Mesothelial cell of epicardium (in vitro differentiated cells): ENCODE data around the gene ECE1. TPM values are rescaled to one million over a fixed set of nuclear protein-coding genes. Genes with fewer than 3 reads are reported as not detected.

ENCODE experiments used
- DNase-seq, 2 experiments: peaks; one replicate each; pipeline ENCODE4 v3.0.0; 2021; ENCODE audit warnings: low spot score in 2 of 2; ENCODE audit not compliant: unreplicated experiment in 2 of 2
- H3K27ac Mint-ChIP-seq: 2 replicates; pipeline ENCODE4 v1.8.0; 2021; ENCODE audit warnings: mixed read lengths
- H3K27me3 Mint-ChIP-seq: 2 replicates; pipeline ENCODE4 v1.8.0; 2021; ENCODE audit warnings: low read depth, mixed read lengths
- H3K36me3 Mint-ChIP-seq: 2 replicates; pipeline ENCODE4 v1.8.0; 2021; ENCODE audit warnings: mixed read lengths
- H3K4me1 Mint-ChIP-seq: 2 replicates; pipeline ENCODE4 v1.8.0; 2021; ENCODE audit warnings: mixed read lengths
- H3K4me3 Mint-ChIP-seq: 2 replicates; pipeline ENCODE4 v1.8.0; 2021; ENCODE audit warnings: mild to moderate bottlenecking, moderate library complexity, mixed read lengths
- H3K9me3 Mint-ChIP-seq: 2 replicates; pipeline ENCODE4 v1.8.0; 2021; ENCODE audit warnings: mixed read lengths
- total RNA-seq: library from RNA; stranded (reverse); gene quantifications from 3 replicates; pipeline ENCODE4 v1.2.1, GENCODE V29; 2021
- TF ChIP-seq, protein P1 (sequence below): fragments of 200-600 bp; sonication (generic); IDR thresholded peaks from one replicate; pipeline ENCODE4 v1.5.0; 2021; ENCODE audit warnings: antibody characterized with exemption; ENCODE audit not compliant: unreplicated experiment

Gene ECE1
- total RNA-seq, 1 donor from 2014 or later, result 41.1 TPM

DNA sequence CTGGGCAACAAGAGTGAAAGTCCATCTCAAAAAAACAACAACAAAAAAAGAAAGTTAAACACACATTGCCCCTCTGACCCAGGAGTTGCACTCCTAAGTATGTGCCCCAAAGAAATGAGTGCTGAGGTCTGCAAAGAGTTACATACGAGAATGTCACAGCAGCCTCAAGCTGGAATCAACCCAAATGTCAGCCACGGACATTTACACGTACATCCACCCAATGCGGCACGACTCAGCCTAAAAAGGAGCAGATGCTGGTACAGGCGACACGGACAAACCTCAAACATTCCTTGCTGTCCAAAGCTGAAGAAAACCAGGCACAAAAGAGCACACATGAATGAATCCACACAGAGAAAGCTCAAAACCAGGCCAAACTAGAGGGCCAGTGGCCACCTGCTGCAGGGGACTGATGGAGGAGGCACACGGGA is 46.8 kb upstream of the ECE1 start:
- H3K4me1 Mint-ChIP-seq, result peaks cover 55% of the 10 kb centered on the region
- H3K27ac Mint-ChIP-seq, result peak overlapping the region; percentile 27

DNA sequence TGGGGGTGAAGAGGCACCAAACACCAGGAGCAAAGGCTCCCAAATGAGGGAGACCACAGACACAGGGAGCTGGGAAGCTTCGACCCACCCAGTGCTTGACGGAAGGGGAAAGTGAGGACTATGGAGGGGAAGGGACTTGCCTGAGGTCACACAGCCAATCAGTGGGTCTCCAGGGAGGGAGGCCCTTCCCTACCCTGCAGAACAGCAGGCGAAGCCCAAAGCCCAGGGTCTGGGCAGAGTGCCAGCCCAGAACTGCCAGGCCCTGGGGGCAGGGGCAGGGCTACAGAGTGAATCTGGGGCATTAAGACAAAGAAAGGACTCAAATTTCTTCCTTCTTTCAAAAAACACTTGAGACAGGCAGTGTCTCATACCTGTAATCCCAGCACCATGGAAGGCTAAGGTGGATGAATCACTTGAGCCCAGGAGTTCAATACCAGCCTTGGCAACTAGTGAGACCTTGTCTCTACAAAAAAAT is 45.5 kb upstream of the ECE1 start:
- H3K4me1 Mint-ChIP-seq, result peaks cover 55% of the 10 kb centered on the region
- TF ChIP-seq, protein P1, sequence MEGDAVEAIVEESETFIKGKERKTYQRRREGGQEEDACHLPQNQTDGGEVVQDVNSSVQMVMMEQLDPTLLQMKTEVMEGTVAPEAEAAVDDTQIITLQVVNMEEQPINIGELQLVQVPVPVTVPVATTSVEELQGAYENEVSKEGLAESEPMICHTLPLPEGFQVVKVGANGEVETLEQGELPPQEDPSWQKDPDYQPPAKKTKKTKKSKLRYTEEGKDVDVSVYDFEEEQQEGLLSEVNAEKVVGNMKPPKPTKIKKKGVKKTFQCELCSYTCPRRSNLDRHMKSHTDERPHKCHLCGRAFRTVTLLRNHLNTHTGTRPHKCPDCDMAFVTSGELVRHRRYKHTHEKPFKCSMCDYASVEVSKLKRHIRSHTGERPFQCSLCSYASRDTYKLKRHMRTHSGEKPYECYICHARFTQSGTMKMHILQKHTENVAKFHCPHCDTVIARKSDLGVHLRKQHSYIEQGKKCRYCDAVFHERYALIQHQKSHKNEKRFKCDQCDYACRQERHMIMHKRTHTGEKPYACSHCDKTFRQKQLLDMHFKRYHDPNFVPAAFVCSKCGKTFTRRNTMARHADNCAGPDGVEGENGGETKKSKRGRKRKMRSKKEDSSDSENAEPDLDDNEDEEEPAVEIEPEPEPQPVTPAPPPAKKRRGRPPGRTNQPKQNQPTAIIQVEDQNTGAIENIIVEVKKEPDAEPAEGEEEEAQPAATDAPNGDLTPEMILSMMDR, result no peak
- no peaks in the 10 kb centered on the region for H3K27me3 Mint-ChIP-seq
- H3K36me3 Mint-ChIP-seq, result no peaks in the 10 kb centered on the region
- no peak for DNase-seq
- no peak overlapping the region for H3K4me3 Mint-ChIP-seq
- no peaks in the 10 kb centered on the region for H3K9me3 Mint-ChIP-seq
- H3K27ac Mint-ChIP-seq, result no peak overlapping the region

More for the DNA sequence above, 46.8 kb upstream of the ECE1 start:
- TF ChIP-seq, protein P1, result no peak
- H3K27me3 Mint-ChIP-seq, result no peaks in the 10 kb centered on the region
- no peak for DNase-seq
- no peaks in the 10 kb centered on the region for H3K36me3 Mint-ChIP-seq
- no peaks in the 10 kb centered on the region for H3K9me3 Mint-ChIP-seq
- no peak overlapping the region for H3K4me3 Mint-ChIP-seq

DNA sequence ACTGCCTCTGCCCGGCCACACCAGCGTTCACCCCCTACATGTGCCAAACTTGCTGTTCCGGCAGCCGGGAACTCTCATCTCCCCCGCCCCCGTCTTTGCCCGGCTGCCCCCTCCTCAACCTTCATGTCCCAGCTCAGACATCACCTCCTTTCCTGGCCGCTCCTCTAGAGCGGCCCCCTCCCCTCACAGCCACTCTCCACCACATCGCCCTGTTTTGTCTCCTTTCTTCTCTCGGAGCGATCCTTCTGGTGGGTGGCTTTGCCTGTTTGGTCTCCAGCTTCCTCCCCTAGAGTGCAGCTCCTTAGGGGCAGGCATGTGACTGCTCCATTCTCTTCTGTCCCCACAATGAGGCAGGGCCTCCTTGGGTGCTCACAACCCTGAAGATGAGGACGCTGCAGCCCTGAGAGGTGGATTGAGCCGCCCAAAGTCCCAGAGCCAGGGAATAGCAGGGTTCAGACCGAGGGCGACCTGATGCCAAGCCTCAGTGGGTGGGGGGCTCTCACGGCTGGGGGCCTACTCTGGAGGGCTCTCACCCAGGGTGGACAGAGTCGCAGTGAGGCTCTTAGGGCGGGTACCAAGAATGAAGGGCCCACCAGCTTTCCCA is 44.9 kb upstream of the ECE1 start:
- Mint-ChIP-seq H3K27ac (peak overlapping the region; percentile 85), H3K9me3 (no peaks in the 10 kb centered on the region), H3K36me3 (no peaks in the 10 kb centered on the region), H3K27me3 (no peaks in the 10 kb centered on the region), H3K4me1 (peaks cover 57% of the 10 kb centered on the region), H3K4me3 (peak overlapping the region; percentile 20)
- DNase-seq, result no peak
- TF ChIP-seq, protein P1, result no peak

DNA sequence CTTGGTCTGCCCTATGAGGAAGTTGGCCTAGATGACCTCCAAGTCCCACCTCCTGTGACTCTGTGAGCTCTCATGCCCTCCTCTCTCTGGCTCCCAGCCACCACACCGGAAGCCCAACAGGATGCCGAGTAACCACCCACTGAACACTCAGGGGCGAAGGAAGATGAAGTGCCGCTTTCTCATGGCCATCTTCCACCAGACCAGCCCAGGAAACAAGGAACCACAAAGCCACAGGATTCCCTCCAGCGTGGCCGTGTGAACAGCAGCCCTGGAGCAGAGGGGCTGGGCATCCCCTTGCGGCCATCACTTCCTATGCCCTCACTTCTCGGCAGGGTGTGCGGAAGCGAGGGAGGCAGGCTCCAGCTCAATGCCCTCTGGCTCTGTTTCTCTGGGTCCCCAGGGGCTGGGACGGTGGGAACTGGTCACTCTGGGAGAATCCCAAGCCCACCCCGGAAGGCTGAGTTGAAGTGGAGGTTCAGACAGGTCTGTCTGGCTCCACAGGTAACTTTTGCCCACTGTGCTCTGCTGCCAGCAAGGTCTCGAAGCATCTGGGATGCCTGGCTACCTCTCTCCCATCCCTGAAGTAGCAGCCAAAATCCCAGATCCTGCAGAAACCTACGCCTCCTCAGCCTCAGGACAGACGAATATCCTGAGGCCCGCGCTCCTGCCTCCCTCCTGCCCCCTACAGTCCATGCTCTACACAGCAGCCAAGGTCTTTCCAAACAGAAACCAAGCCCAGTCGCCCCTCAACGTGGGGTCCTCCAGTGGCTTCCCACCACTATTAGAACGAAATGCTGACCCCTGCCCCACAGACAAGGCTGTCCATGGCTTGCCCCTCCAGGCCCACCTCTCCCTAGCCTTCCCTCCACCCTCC is 44.2 kb upstream of the ECE1 start:
- TF ChIP-seq, protein P1, result peak; percentile 42
- no peaks in the 10 kb centered on the region for H3K9me3 Mint-ChIP-seq
- peak overlapping the region; percentile 85 for H3K27ac Mint-ChIP-seq
- H3K36me3 Mint-ChIP-seq, result no peaks in the 10 kb centered on the region
- peaks cover 57% of the 10 kb centered on the region for H3K4me1 Mint-ChIP-seq
- peak in 1 of 2 experiments; percentile 59 for DNase-seq
- H3K27me3 Mint-ChIP-seq, result no peaks in the 10 kb centered on the region
- peak overlapping the region; percentile 20 for H3K4me3 Mint-ChIP-seq

DNA sequence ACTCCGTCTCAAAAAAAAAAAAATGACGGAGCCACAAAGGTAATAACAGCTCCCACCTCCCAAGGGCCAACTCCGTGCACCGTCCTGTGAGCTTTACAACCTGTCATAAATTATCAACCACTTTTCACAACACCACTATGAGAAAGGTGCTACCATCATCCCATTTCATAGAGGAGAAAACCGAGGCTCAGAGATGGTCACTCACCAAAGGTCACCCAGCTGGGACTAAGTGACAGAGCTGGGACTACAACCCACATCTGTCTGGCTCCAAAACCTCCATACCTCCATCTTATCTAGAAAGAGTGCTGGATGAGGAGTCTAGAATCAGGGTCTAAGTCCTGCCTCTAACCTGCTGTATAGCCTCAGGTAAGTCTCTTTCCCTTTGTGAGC is 43.6 kb upstream of the ECE1 start:
- H3K36me3 Mint-ChIP-seq, result no peaks in the 10 kb centered on the region
- H3K27me3 Mint-ChIP-seq, result no peaks in the 10 kb centered on the region
- H3K9me3 Mint-ChIP-seq, result no peaks in the 10 kb centered on the region
- no peak for DNase-seq
- no peak overlapping the region for H3K4me3 Mint-ChIP-seq
- TF ChIP-seq, protein P1, result no peak
- H3K27ac Mint-ChIP-seq, result no peak overlapping the region
- H3K4me1 Mint-ChIP-seq, result peaks cover 56% of the 10 kb centered on the region
